HG03039 (cell line): Measurements from ENCODE around the gene RCN1.
"Not testable (repeated sequence)": the region's sequence is repeated elsewhere in the genome, so short reads cannot be mapped to it uniquely, and the experiment has no call there.

Experiments used
- ATAC-seq: cut with Tn5 transposase; IDR thresholded peaks from one replicate; pipeline ENCODE4 v1.9.1; 2021; ENCODE audit warnings: mild to moderate bottlenecking, moderate library complexity; ENCODE audit not compliant: unreplicated experiment

Gene RCN1

GRCh38 chr11:32109592-32109991 is 18.7 kb downstream of the RCN1 start:
- no peak for ATAC-seq

GRCh38 chr11:32110795-32111194 is 19.9 kb downstream of the RCN1 start:
- ATAC-seq: no peak

GRCh38 chr11:32113200-32113919 is 22.5 kb downstream of the RCN1 start:
- no peak for ATAC-seq

- ATAC-seq: no peak
Observed at GRCh38 chr11:32113920-32114203, 23.0 kb downstream of the RCN1 start.

GRCh38 chr11:32115446-32115845 is 24.6 kb downstream of the RCN1 start:
- ATAC-seq: no peak

GRCh38 chr11:32116668-32117067 is 25.8 kb downstream of the RCN1 start:
- ATAC-seq: no peak

GRCh38 chr11:32118025-32118974 is 27.4 kb downstream of the RCN1 start:
- no peak for ATAC-seq

- ATAC-seq: not testable (repeated sequence)
Observed at GRCh38 chr11:32119139-32119538, 28.3 kb downstream of the RCN1 start.

- no peak for ATAC-seq
Observed at GRCh38 chr11:32121012-32121411, 30.1 kb downstream of the RCN1 start.

- no peak for ATAC-seq
Observed at GRCh38 chr11:32122200-32122599, 31.3 kb downstream of the RCN1 start.

GRCh38 chr11:32131321-32131720 is 40.4 kb downstream of the RCN1 start:
- no peak for ATAC-seq

- ATAC-seq: no peak
Observed at GRCh38 chr11:32136657-32137056, 45.8 kb downstream of the RCN1 start.

- ATAC-seq: no peak
Observed at GRCh38 chr11:32137263-32137662, 46.4 kb downstream of the RCN1 start.

- no peak for ATAC-seq
Observed at GRCh38 chr11:32137869-32138268, 47.0 kb downstream of the RCN1 start.

- no peak for ATAC-seq
Observed at GRCh38 chr11:32138902-32139301, 48.0 kb downstream of the RCN1 start.

GRCh38 chr11:32139896-32140520 is 49.1 kb downstream of the RCN1 start:
- no peak for ATAC-seq

- no peak for ATAC-seq
Observed at GRCh38 chr11:32141745-32142546, 51.1 kb downstream of the RCN1 start.

GRCh38 chr11:32143378-32143777 is 52.5 kb downstream of the RCN1 start:
- ATAC-seq: no peak

- ATAC-seq: no peak
Observed at GRCh38 chr11:32145282-32145681, 54.4 kb downstream of the RCN1 start.

GRCh38 chr11:32148895-32149294 is 58.0 kb downstream of the RCN1 start:
- no peak for ATAC-seq

- ATAC-seq: no peak
Observed at GRCh38 chr11:32149748-32150147, 58.9 kb downstream of the RCN1 start.
